Heart left ventricle (tissue), 13 donors: Measurements from ENCODE around the gene RBMS3.

Experiments
- POLR2A ChIP-seq, 2 donors: fragments of 450-650 bp; IDR thresholded peaks; one replicate each; pipeline ENCODE4 v1.6.1; 2017; ENCODE audit warnings: antibody characterized with exemption in 2 of 2, mild to moderate bottlenecking in 2 of 2, moderate library complexity in 2 of 2
- TF ChIP-seq, protein P1 (sequence below), 12 donors: fragments of 200-600 bp; sonication (generic) in 4 of 12; IDR thresholded peaks; one replicate each; pipeline versions ENCODE4 v1.5.0 to v1.8.0; 2018 to 2022; ENCODE audit warnings: antibody characterized with exemption in 12 of 12, mild to moderate bottlenecking in 5 of 12
- donor health status: ischemic (EF 13 %, LVEDD 7.1; RV severe dilation, severe dysfunction).
- donor health status: DM: no; HTN: yes; CAD: no.
- donor health status: DM: no; HTN: no; CAD: no.
- donor health status: ischemic (EF 25% LVEDD 6.9; RV normal size, moderate dysfunction).
- donor health status: ischemic (EF 25% LVEDD 5.7; RV mildly dilated, moderate dysfunction).
- donor health status: ischemic (EF 35%, LVEDD 5.7; RV mildly dilated, moderate dysfunction).
- donor health status: nonischemic (EF 11% LVEDD 7.7; RV severe dilation, severe dysfunction).
- donor health status: DM: yes; HTN: yes; CAD: no.
- donor health status: PGD.
- donor health status: ischemic (EF 29% LVEDD 5.4; RV normal size, mild dysfunction).
- donor health status: nonischemic (EF 23%, LVEDD 6.1; RV moderate dilation, normal function).

DNA sequence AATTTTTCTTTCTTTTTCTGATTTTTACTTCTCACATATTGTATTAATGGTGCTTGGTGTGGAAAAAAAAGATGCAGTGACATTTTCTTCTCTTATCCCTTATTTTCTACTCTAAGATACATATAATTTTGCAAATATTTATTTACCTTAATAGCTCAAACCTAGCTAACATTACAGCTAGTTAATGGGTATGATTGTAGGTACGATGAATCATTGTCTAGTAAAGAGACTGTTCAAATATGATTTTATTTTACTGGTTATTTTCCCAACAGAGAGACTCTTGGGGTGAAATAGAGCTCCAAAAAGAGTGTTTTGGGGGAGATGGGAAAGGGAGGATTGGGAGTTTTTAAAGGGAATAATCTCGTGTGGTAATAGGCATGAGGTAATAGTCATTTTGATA lies 206.0 kb downstream of the RBMS3 start:
- TF ChIP-seq, protein P1, sequence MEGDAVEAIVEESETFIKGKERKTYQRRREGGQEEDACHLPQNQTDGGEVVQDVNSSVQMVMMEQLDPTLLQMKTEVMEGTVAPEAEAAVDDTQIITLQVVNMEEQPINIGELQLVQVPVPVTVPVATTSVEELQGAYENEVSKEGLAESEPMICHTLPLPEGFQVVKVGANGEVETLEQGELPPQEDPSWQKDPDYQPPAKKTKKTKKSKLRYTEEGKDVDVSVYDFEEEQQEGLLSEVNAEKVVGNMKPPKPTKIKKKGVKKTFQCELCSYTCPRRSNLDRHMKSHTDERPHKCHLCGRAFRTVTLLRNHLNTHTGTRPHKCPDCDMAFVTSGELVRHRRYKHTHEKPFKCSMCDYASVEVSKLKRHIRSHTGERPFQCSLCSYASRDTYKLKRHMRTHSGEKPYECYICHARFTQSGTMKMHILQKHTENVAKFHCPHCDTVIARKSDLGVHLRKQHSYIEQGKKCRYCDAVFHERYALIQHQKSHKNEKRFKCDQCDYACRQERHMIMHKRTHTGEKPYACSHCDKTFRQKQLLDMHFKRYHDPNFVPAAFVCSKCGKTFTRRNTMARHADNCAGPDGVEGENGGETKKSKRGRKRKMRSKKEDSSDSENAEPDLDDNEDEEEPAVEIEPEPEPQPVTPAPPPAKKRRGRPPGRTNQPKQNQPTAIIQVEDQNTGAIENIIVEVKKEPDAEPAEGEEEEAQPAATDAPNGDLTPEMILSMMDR (IDR thresholded peaks at IDR 0.05), result no peak
- TF ChIP-seq POLR2A (IDR thresholded peaks at IDR 0.05), result no peak
